MCF 10A (cell line): Measurements from ENCODE around the gene COG8. TPM values are rescaled to one million over a fixed set of nuclear protein-coding genes. Genes with fewer than 3 reads are reported as not detected.

Experiments used
- total RNA-seq: library from RNA; stranded (reverse); gene quantifications from 2 replicates; pipeline ENCODE4 v1.2.3, GENCODE V29; 2022

COG8 gene
- total RNA-seq, 1 experiment from 2014 or later, result 29.3 TPM

Other genes starting within 250 kb of the COG8 start
- gene HAS3, start 233.9 kb downstream of the COG8 start, total RNA-seq, result 0.72 and 2.8 TPM in 2 replicates
- gene CHTF8, start 207.0 kb downstream of the COG8 start, total RNA-seq, result 107 and 113 TPM in 2 replicates
- 77.1 and 97.1 TPM in 2 replicates for gene UTP4, start 206.9 kb downstream of the COG8 start, total RNA-seq
- gene SNTB2, start 152.4 kb downstream of the COG8 start, total RNA-seq, result 20.2 and 20.6 TPM in 2 replicates
- 34.4 and 38.6 TPM in 2 replicates for gene VPS4A, start 28.2 kb downstream of the COG8 start, total RNA-seq
- gene PDF, start 9.0 kb downstream of the COG8 start, total RNA-seq, result 19.4 and 24.8 TPM in 2 replicates
- gene NIP7, start 208 bp upstream of the COG8 start, total RNA-seq, result 55.4 and 62.1 TPM in 2 replicates
- 0.51 and 1.2 TPM in 2 replicates for gene TMED6, start 12.2 kb upstream of the COG8 start, total RNA-seq
- 38.4 and 41.9 TPM in 2 replicates for gene TERF2, start 46.4 kb upstream of the COG8 start, total RNA-seq
- gene CYB5B, start 85.1 kb upstream of the COG8 start, total RNA-seq, result 112 and 118 TPM in 2 replicates
- gene NFAT5, start 226.4 kb upstream of the COG8 start, total RNA-seq, result 35.8 and 46.4 TPM in 2 replicates